Sigmoid colon (tissue), 7 donors: ENCODE results near the gene SUMO3. TPM values are rescaled to one million over a fixed set of nuclear protein-coding genes. Genes with fewer than 3 reads are reported as not detected.

Experiments used
- DNase-seq: peaks from one replicate; pipeline ENCODE4 v3.0.0-alpha.2; 2019
- H3K27ac ChIP-seq, 4 donors: fragments of 200-600 bp; sonication (generic); one replicate each; pipeline ENCODE4 v1.5.1; 2016 to 2019; ENCODE audit warnings: mild to moderate bottlenecking in 1 of 4
- H3K27me3 ChIP-seq, 3 donors: fragments of 200-600 bp; sonication (generic); one replicate each; pipeline ENCODE4 v1.5.1; 2019; ENCODE audit warnings: mild to moderate bottlenecking in 1 of 3
- H3K36me3 ChIP-seq, 4 donors: fragments of 200-600 bp; sonication (generic); one replicate each; pipeline ENCODE4 v1.5.1; 2016 to 2019
- H3K4me1 ChIP-seq, 4 donors: fragments of 200-600 bp; sonication (generic); one replicate each; pipeline ENCODE4 v1.5.1; 2017 to 2019
- H3K4me3 ChIP-seq, 4 donors: fragments of 200-600 bp; sonication (generic); one replicate each; pipeline ENCODE4 v1.5.1; 2017 to 2019; ENCODE audit warnings: mild to moderate bottlenecking in 2 of 4, moderate library complexity in 1 of 4
- H3K9me3 ChIP-seq, 4 donors: fragments of 200-600 bp in 3 of 4; sonication (generic) in 3 of 4; one replicate each; pipeline versions ENCODE4 v1.5.1 to v1.6.1; 2013 to 2019
- CTCF ChIP-seq, 4 experiments: fragments of 450-650 bp in 3 of 4; fragments of 200-600 bp in 1 of 4; IDR thresholded peaks; one replicate each; pipeline ENCODE4 v1.5.1; 2016 to 2019; ENCODE audit warnings: antibody characterized with exemption in 4 of 4, mild to moderate bottlenecking in 3 of 4, moderate library complexity in 2 of 4
- EP300 ChIP-seq, 4 donors: sonication (generic); formaldehyde crosslinking; IDR thresholded peaks; one replicate each; pipeline ENCODE4 v1.6.1; 2017; ENCODE audit warnings: antibody characterized with exemption in 4 of 4
- POLR2A ChIP-seq, 2 donors: fragments of 450-650 bp; IDR thresholded peaks; one replicate each; pipeline ENCODE4 v1.6.1; 2016; ENCODE audit warnings: antibody characterized with exemption in 2 of 2, mild to moderate bottlenecking in 2 of 2, moderate library complexity in 2 of 2
- POLR2AphosphoS5 ChIP-seq, 4 donors: sonication (generic); formaldehyde crosslinking; IDR thresholded peaks; one replicate each; pipeline ENCODE4 v1.6.1; 2017; ENCODE audit warnings: antibody characterized with exemption in 4 of 4
- WGBS, 2 donors: extraction: QIAGEN DNeasy Blood & Tissue Kit; methylation state at CpG; one replicate each; pipeline ENCODE4 v1.1.7; 2013; 5-methylcytosine and 5-hydroxymethylcytosine counted together
- intact Hi-C: fragments of 100-400 bp; cut with DNase I; formaldehyde crosslinking; loops from one replicate; pipeline ENCODE4 v1.15.1; 2023
- polyA plus RNA-seq, 3 donors: library from polyadenylated mRNA; stranded (reverse); fragments of 200-250 nt; gene quantifications; one replicate each; pipeline ENCODE4 v1.2.3, GENCODE V29; 2013
- total RNA-seq, 4 donors: library from RNA; depleted of rRNA; stranded (reverse); fragments of >200 nt; gene quantifications; one replicate each; pipeline ENCODE4 v1.1.0, GENCODE V29; 2016
- donor health status: healthy with polysubstance abuse.
- donor health status: Bipolar disorder and iron deficiency.
- donor health status: healthy.

Gene SUMO3
- total and polyA plus RNA-seq, 7 donors, result 52.4 to 104 (median 60.1) TPM

GRCh38 chr21:44756423-44757185, 61.3 kb downstream of the SUMO3 start:
- TF ChIP-seq EP300 (IDR thresholded peaks at IDR 0.05) (no peak), CTCF (IDR thresholded peaks at IDR 0.05) (no peak), POLR2AphosphoS5 (IDR thresholded peaks at IDR 0.05) (no peak), POLR2A (IDR thresholded peaks at IDR 0.05) (no peak)
- Histone ChIP-seq H3K27me3 (peaks cover 0 to 6% (median 0%) of the 10 kb centered on the region in 3 donors), H3K4me1 (no peaks in the 10 kb centered on the region), H3K27ac (no peak overlapping the region), H3K4me3 (no peak overlapping the region), H3K9me3 (peaks cover 0 to 3% (median 0%) of the 10 kb centered on the region in 4 donors), H3K36me3 (no peaks in the 10 kb centered on the region)
- no peak for DNase-seq
- intact Hi-C loops, result loop anchor here (10.0 kb wide), 1 partner anchor 62 kb away; the partner anchor contains the start of gene KRTAP10-12
- WGBS, 2 donors, result 85 to 91% methylated on average over 23 of the region's 23 CpGs

Other genes with a start within 250 kb of the SUMO3 start
- gene KRTAP10-4, start 244.3 kb downstream of the SUMO3 start, total RNA-seq, result not detected
- gene KRTAP10-4, start 244.3 kb downstream of the SUMO3 start, polyA plus RNA-seq, result not detected
- not detected for gene KRTAP10-5, start 237.5 kb downstream of the SUMO3 start, total RNA-seq
- not detected for gene KRTAP10-5, start 237.5 kb downstream of the SUMO3 start, polyA plus RNA-seq
- not detected for gene KRTAP10-6, start 225.6 kb downstream of the SUMO3 start, total RNA-seq
- gene KRTAP10-6, start 225.6 kb downstream of the SUMO3 start, polyA plus RNA-seq, result not detected
- gene KRTAP10-7, start 217.5 kb downstream of the SUMO3 start, total RNA-seq, result not detected
- gene KRTAP10-7, start 217.5 kb downstream of the SUMO3 start, polyA plus RNA-seq, result not detected
- not detected for gene KRTAP10-8, start 206.0 kb downstream of the SUMO3 start, total RNA-seq
- gene KRTAP10-8, start 206.0 kb downstream of the SUMO3 start, polyA plus RNA-seq, result not detected
- not detected for gene KRTAP10-9, start 191.0 kb downstream of the SUMO3 start, total RNA-seq
- not detected for gene KRTAP10-9, start 191.0 kb downstream of the SUMO3 start, polyA plus RNA-seq
- gene KRTAP10-10, start 180.7 kb downstream of the SUMO3 start, total RNA-seq, result not detected
- gene KRTAP10-10, start 180.7 kb downstream of the SUMO3 start, polyA plus RNA-seq, result not detected
- gene KRTAP10-11, start 171.6 kb downstream of the SUMO3 start, total RNA-seq, result not detected
- gene KRTAP10-11, start 171.6 kb downstream of the SUMO3 start, polyA plus RNA-seq, result not detected
- not detected for gene KRTAP12-4, start 163.4 kb downstream of the SUMO3 start, total RNA-seq
- gene KRTAP12-4, start 163.4 kb downstream of the SUMO3 start, polyA plus RNA-seq, result not detected
- gene KRTAP12-3, start 160.1 kb downstream of the SUMO3 start, total RNA-seq, result not detected
- gene KRTAP12-3, start 160.1 kb downstream of the SUMO3 start, polyA plus RNA-seq, result not detected
- gene KRTAP12-2, start 151.1 kb downstream of the SUMO3 start, total RNA-seq, result not detected
- not detected for gene KRTAP12-2, start 151.1 kb downstream of the SUMO3 start, polyA plus RNA-seq
- gene KRTAP12-1, start 135.9 kb downstream of the SUMO3 start, total RNA-seq, result not detected
- not detected for gene KRTAP12-1, start 135.9 kb downstream of the SUMO3 start, polyA plus RNA-seq
- not detected for gene KRTAP10-12, start 120.9 kb downstream of the SUMO3 start, total RNA-seq
- gene KRTAP10-12, start 120.9 kb downstream of the SUMO3 start, polyA plus RNA-seq, result not detected
- gene TSPEAR, start 106.5 kb downstream of the SUMO3 start, total RNA-seq, result not detected
- gene TSPEAR, start 106.5 kb downstream of the SUMO3 start, polyA plus RNA-seq, result under 1 TPM in 2 of 3 donors, not detected in 1; under 0.01 to 0.20 TPM
- 100 to 1,000 TPM in 1 of 4 donors, 10 to 100 TPM in 3; 51.5 to 101 (median 63.1) TPM for gene UBE2G2, start 16.2 kb downstream of the SUMO3 start, total RNA-seq
- 10 to 100 TPM; 21.6 to 45.8 (median 22.7) TPM for gene UBE2G2, start 16.2 kb downstream of the SUMO3 start, polyA plus RNA-seq
- gene PTTG1IP, start 55.6 kb upstream of the SUMO3 start, total RNA-seq, result 100 to 1,000 TPM; 158 to 208 (median 188) TPM
- gene PTTG1IP, start 55.6 kb upstream of the SUMO3 start, polyA plus RNA-seq, result 100 to 1,000 TPM in 1 of 3 donors, 10 to 100 TPM in 2; 49.7 to 146 (median 59.5) TPM
- gene ITGB2, start 102.8 kb upstream of the SUMO3 start, total RNA-seq, result 10 to 100 TPM; 14.7 to 82.0 (median 48.5) TPM
- 100 to 1,000 TPM in 1 of 3 donors, 10 to 100 TPM in 2; 21.0 to 103 (median 60.5) TPM for gene ITGB2, start 102.8 kb upstream of the SUMO3 start, polyA plus RNA-seq
- 10 to 100 TPM; 18.3 to 38.8 (median 22.0) TPM for gene SLX9, start 122.0 kb upstream of the SUMO3 start, total RNA-seq
- 10 to 100 TPM in 2 of 3 donors, 1 to 10 TPM in 1; 9.7 to 31.9 (median 15.0) TPM for gene SLX9, start 122.0 kb upstream of the SUMO3 start, polyA plus RNA-seq